HG03469 (cell line): ENCODE results near the gene ACTN1.

Experiments used
- ATAC-seq: cut with Tn5 transposase; IDR thresholded peaks from one replicate; pipeline ENCODE4 v1.9.1; 2021; ENCODE audit warnings: mild to moderate bottlenecking, moderate library complexity, moderate number of reproducible peaks; ENCODE audit not compliant: unreplicated experiment

The ACTN1 gene

GRCh38 chr14:68951800-68952530 is 27.1 kb downstream of the ACTN1 start:
- ATAC-seq = no peak

DNA sequence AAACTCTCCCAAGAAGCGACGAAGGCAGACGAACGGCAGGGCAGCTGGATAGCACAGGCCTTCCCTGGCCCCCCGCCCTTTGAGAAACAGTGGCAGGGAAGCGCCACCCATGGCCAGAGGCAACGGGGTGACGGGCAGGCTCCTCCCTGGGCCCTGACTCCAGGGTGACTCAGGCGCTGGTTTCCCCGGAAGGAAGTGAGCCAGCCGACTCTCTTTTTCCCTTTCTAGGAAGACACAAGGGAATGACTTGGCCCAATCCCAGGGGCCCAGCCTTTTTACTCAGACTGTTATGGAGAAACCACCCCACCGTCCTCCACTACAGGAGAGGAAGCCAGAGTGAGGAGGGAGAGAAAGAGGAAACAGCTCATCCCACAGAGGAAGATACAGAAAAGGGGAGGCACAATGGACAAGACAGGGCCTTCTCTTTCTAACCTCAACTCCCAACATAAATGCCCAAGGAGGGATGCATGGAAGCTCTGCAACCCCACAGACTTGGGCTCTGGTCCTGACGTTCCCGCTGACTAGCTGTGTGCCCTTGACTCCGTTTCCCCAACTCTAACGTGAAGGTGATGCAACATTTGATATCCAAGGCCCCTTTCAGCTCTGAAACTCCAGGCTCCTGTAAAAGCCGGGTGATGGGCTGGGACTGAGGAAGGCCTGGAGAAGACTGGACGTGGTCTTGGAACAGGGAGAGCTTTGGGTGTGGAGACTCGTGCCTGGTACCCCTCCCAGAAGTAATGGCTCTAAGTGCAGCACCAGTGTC is 27.9 kb downstream of the ACTN1 start:
- no peak for ATAC-seq

- ATAC-seq = no peak
These were observed 29.0 kb downstream of the ACTN1 start for GRCh38 chr14:68950111-68950510.

- no peak for ATAC-seq
These were observed 29.5 kb downstream of the ACTN1 start for GRCh38 chr14:68949601-68949965.

- no peak for ATAC-seq
These were observed 30.2 kb downstream of the ACTN1 start for GRCh38 chr14:68948686-68949600.

GRCh38 chr14:68947802-68948201 is 31.3 kb downstream of the ACTN1 start:
- ATAC-seq = no peak

- ATAC-seq = no peak
These were observed 32.6 kb downstream of the ACTN1 start for GRCh38 chr14:68946489-68946822.

DNA sequence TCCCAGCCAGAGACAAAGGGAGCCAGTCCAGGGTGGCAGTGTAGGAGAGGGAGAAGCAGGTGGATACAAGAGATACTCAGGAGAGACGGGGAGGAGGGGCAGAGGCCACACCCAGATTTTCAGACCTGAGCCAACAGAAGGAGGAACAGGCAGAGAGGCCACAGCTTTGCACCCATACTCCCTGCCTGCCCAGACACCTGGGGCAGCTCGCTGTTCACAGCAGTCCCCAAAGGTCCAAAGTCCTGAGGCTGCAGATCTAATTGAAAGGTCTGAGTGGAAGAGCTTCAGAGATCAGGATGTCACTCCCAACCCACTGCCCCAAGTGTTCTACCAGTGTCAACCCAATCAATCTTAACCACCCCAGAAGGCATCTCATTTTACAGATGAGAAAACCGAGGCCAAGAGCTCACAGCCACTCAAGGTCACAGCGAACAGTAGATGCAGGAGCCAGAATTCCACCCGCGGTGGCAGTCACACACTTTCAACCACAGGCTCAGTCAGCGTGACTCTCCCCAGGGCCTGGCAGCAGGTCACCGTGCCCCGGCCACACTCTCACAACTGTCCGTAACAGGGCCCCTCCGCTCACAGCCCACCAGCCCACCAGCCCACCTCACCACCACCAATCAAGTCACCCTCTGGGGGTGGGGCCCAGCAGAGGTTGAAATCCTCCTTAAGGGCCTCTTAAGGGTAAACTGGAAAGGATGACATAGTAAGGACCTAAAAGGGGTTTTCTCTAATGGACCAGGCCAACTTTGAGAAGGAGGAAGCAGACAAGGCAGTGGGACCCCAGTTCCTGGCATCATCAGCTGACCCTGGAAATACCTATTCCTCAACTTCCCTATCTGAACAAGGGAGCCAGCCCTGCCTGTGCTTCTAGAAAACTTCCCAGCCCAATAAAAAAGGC is 33.3 kb downstream of the ACTN1 start:
- ATAC-seq = no peak

DNA sequence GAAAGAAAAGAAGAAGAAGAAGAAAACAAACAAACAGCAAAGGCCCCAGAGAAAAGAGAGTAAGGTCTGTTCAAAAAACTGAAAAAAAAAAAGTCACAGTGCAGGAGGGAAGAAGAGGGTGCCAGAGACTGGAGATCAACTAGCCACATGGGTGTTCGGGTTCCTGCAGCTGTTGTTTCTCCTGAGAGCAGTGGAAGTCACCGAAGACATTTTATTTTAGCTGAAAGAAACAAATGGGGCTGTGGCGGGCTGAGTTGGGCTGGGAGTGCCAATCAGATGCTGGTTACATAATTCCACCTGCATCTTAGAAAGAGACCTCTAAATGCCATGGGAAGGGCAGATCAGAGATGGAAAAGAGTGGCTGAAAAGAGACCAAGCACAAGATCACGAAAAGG is 33.9 kb downstream of the ACTN1 start:
- ATAC-seq = no peak

DNA sequence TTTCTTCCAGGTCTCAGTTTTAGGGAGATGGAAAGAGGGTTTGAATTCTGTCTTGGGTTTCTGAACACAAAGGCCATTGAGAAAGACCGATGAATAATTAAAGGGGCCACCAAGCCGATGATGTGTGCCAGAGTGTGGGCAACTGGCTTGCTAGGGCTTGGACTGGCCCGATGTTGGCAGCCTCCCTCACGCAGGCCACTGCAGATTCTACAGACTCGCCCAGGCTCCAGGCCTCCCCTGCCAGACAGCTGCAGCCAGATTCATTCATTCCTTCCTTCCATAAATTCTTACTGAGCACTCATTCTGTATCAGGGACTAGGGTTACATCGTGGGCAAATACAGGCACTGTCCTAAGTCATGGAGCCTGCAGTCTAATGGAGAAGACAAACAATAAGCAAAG is 34.9 kb downstream of the ACTN1 start:
- ATAC-seq = no peak

DNA sequence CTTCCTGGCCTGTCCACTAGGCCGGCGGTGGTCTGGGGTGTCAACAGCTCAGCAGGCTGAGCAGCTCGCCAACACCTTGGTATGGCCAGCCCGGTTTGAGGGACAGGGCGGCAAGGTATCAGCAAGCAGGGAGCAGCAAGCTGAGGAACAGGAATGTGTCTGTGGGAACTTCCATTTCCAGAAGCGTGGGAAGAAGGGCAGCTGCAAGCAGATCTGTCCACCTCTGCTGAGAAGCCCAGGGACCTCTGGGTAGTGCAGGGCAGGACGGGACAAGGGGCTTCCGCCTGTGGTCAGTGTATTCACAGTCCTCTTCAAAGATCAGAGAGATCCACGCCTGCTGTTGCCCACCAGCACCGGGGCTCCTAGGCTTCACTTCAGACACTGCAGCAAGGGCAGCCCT is 36.0 kb downstream of the ACTN1 start:
- no peak for ATAC-seq

- ATAC-seq = no peak
These were observed 36.6 kb downstream of the ACTN1 start for GRCh38 chr14:68942296-68943035.

DNA sequence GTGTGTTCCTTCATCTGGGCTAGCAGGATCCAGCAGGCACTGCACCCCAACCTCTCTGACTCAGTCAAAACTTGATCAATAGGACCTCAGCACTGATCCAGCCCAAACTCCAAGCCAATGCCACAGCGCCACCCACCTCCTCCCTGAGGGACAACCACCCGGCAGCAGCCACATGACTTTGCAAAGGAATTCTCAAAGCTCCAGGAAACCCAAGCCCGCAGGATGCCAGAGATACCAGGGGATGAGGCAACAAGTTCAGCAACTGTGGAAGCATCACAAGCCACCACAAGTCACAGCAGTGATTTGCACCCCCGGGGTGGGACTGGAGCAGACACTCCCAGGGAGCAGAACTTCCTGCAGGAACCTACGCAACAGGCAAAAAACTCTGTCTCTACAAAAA is 37.3 kb downstream of the ACTN1 start:
- ATAC-seq = no peak

- no peak for ATAC-seq
These were observed 38.4 kb downstream of the ACTN1 start for GRCh38 chr14:68940614-68941185.

DNA sequence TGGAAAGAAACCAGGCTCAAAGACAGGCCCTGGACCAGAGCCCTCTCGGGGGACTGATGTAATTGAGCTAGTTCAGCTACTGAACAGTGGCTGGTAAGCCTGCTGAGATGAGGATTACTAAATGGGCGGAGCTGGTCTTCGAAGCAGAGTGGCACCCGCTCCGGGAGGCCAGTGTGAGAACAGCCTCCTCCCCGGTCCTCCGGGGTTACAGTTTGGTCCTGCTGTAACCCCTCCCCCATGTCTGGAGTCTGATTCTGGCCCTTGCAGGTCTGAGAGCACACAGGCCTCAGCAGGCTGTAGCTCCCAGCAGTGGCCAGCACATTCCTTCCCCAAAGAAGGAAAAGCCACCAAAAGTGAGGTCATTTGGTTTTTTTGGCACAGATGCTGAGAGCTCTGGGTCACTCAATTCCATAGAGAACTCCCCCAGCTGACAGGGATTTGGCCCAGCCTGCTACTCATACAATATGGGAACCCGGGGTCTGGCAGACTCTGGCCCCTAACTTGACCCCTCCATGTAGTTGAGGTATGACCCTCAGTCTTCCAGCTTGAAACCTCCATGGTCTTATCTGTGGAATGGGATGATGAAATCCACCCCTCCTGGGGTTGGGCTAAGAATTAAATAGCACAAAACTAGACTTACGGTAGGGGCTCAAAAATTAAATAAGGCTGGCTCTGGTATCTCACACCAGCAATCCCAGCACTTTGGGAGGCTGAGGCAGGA is 39.0 kb downstream of the ACTN1 start:
- no peak for ATAC-seq

GRCh38 chr14:68939181-68939892 is 39.8 kb downstream of the ACTN1 start:
- ATAC-seq = no peak

DNA sequence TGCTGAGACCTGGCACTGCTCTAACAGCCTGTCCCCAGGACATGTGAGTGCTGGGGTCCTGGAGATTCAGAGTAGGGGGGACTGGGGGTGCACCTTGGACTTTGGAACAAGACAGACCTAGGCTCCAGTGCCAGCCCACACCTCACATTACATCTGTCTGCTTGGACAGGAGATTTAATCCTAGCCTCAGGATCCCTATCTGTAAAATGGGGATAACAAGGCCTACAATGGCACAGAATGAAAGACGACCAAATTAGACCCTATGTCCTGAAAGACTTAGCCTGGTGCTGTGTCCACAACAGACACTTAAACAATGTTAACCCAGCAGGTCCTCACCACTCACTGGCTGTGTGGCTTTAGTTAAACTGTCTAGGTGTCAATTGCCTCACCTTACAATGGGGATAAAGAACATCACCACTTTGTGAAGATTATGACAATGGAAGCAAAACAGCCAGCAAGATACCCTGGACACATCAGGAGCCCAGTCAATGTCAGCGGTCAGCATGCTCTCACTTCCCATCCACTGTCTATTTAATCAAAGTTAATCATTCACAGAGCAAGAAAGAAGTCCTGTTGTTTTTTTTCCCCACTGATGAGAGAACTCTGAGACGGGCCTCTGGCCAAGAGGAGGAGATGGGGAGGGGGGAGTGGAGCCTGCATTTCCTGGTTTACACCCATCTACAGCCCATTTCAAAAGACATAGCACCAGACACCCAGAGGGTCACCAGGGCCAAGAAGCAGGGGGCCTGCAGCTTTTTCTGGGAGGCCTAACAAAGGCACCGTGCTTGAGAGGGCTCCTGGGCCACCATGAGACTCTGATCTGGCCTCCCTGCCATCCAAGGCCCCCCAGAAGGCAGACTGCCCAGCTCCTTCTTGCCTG is 40.6 kb downstream of the ACTN1 start:
- no peak for ATAC-seq
